Activated T-cell treated with anti-CD3 and anti-CD28 coated beads, Interleukin-2, amount 50 U/mL, for 24 hours (primary cell): ENCODE data around the gene TRIM69.
A peak's percentile ranks its signal among the peaks of the same experiment; 100 is the strongest.
"Not testable (repeated sequence)": the region's sequence is repeated elsewhere in the genome, so short reads cannot be mapped to it uniquely, and the experiment has no call there.

Source experiments
- DNase-seq: peaks from one replicate; pipeline ENCODE4 v3.0.0-alpha.2; 2020
- H3K27ac Mint-ChIP-seq: 2 replicates; pipeline ENCODE4 v1.8.0; 2020; ENCODE audit warnings: mild to moderate bottlenecking, mixed read lengths
- H3K27me3 Mint-ChIP-seq: 2 replicates; pipeline ENCODE4 v1.8.0; 2020; ENCODE audit warnings: mixed read lengths
- H3K36me3 Mint-ChIP-seq: 2 replicates; pipeline ENCODE4 v1.8.0; 2020; ENCODE audit warnings: low read depth, mixed read lengths
- H3K4me1 Mint-ChIP-seq: 2 replicates; pipeline ENCODE4 v1.8.0; 2020; ENCODE audit warnings: low read depth, mixed read lengths
- H3K4me3 Mint-ChIP-seq: 2 replicates; pipeline ENCODE4 v1.8.0; 2020; ENCODE audit warnings: mild to moderate bottlenecking, moderate library complexity, mixed read lengths
- H3K9me3 Mint-ChIP-seq: 2 replicates; pipeline ENCODE4 v1.8.0; 2020; ENCODE audit warnings: mixed read lengths

The TRIM69 gene

GRCh38 chr15:44736181-44736765, at the start of gene TRIM69:
TSS of gene TRIM69 (plus strand) at chr15:44736528. CDS start at chr15:44736705, 177 bp downstream.
- Mint-ChIP-seq H3K4me1 (peaks cover 67% of the 10 kb centered on the region), H3K27me3 (no peaks in the 10 kb centered on the region), H3K36me3 (peaks cover 28% of the 10 kb centered on the region), H3K4me3 (peak within 1 kb of the TSS; percentile 78), H3K27ac (peak within 1 kb of the TSS; percentile 95), H3K9me3 (no peaks in the 10 kb centered on the region)
- DNase-seq, result no peak

- H3K27me3 Mint-ChIP-seq, H3K27ac Mint-ChIP-seq, H3K4me3 Mint-ChIP-seq, DNase-seq: not testable (repeated sequence)
- Mint-ChIP-seq H3K9me3 (peaks cover 35% of the 10 kb centered on the region), H3K4me1 (peaks cover 42% of the 10 kb centered on the region), H3K36me3 (peaks cover 30% of the 10 kb centered on the region)
These were observed 47.0 kb upstream of the TRIM69 start for GRCh38 chr15:44689318-44689717.

GRCh38 chr15:44690245-44690644, 46.1 kb upstream of the TRIM69 start:
- peaks cover 21% of the 10 kb centered on the region for H3K36me3 Mint-ChIP-seq
- H3K4me3 Mint-ChIP-seq, DNase-seq, H3K27ac Mint-ChIP-seq, H3K27me3 Mint-ChIP-seq: not testable (repeated sequence)
- H3K4me1 Mint-ChIP-seq, result peaks cover 41% of the 10 kb centered on the region
- H3K9me3 Mint-ChIP-seq, result peaks cover 28% of the 10 kb centered on the region

- Mint-ChIP-seq H3K36me3 (peaks cover 12% of the 10 kb centered on the region), H3K27me3 (no peaks in the 10 kb centered on the region), H3K4me1 (peaks cover 32% of the 10 kb centered on the region), H3K4me3 (no peak overlapping the region), H3K9me3 (peaks cover 15% of the 10 kb centered on the region), H3K27ac (no peak overlapping the region)
- DNase-seq, result no peak
These were observed 43.7 kb upstream of the TRIM69 start for GRCh38 chr15:44692659-44693058.

- no peak overlapping the region for H3K27ac Mint-ChIP-seq
- peaks cover 1% of the 10 kb centered on the region for H3K9me3 Mint-ChIP-seq
- H3K4me1 Mint-ChIP-seq, result peaks cover 22% of the 10 kb centered on the region
- H3K36me3 Mint-ChIP-seq, result no peaks in the 10 kb centered on the region
- H3K27me3 Mint-ChIP-seq, result no peaks in the 10 kb centered on the region
- DNase-seq, result no peak
- H3K4me3 Mint-ChIP-seq, result no peak overlapping the region
These were observed 41.9 kb upstream of the TRIM69 start for GRCh38 chr15:44694416-44694815.

- H3K4me1 Mint-ChIP-seq, result peaks cover 21% of the 10 kb centered on the region
- no peak overlapping the region for H3K27ac Mint-ChIP-seq
- no peak for DNase-seq
- H3K36me3 Mint-ChIP-seq, result no peaks in the 10 kb centered on the region
- no peaks in the 10 kb centered on the region for H3K27me3 Mint-ChIP-seq
- peaks cover 7% of the 10 kb centered on the region for H3K9me3 Mint-ChIP-seq
- H3K4me3 Mint-ChIP-seq, result no peak overlapping the region
These were observed 41.0 kb upstream of the TRIM69 start for GRCh38 chr15:44695294-44695693.

- H3K36me3 Mint-ChIP-seq, result peaks cover 7% of the 10 kb centered on the region
- H3K9me3 Mint-ChIP-seq, result peaks cover 17% of the 10 kb centered on the region
- H3K27me3 Mint-ChIP-seq, result no peaks in the 10 kb centered on the region
- no peak overlapping the region for H3K27ac Mint-ChIP-seq
- H3K4me3 Mint-ChIP-seq, result no peak overlapping the region
- DNase-seq, result no peak
- H3K4me1 Mint-ChIP-seq, result peaks cover 29% of the 10 kb centered on the region
These were observed 39.3 kb upstream of the TRIM69 start for GRCh38 chr15:44697014-44697413.

- H3K9me3 Mint-ChIP-seq, result peaks cover 28% of the 10 kb centered on the region
- no peak for DNase-seq
- no peak overlapping the region for H3K27ac Mint-ChIP-seq
- peaks cover 30% of the 10 kb centered on the region for H3K4me1 Mint-ChIP-seq
- H3K27me3 Mint-ChIP-seq, result no peaks in the 10 kb centered on the region
- H3K4me3 Mint-ChIP-seq, result no peak overlapping the region
- peaks cover 16% of the 10 kb centered on the region for H3K36me3 Mint-ChIP-seq
These were observed 37.7 kb upstream of the TRIM69 start for GRCh38 chr15:44698641-44699040.

GRCh38 chr15:44700676-44701075, 35.7 kb upstream of the TRIM69 start:
- peaks cover 30% of the 10 kb centered on the region for H3K9me3 Mint-ChIP-seq
- H3K4me1 Mint-ChIP-seq, result peaks cover 21% of the 10 kb centered on the region
- H3K27ac Mint-ChIP-seq, result peak overlapping the region; percentile 39
- not testable (repeated sequence) for H3K4me3 Mint-ChIP-seq, H3K27me3 Mint-ChIP-seq, DNase-seq
- H3K36me3 Mint-ChIP-seq, result peaks cover 16% of the 10 kb centered on the region

GRCh38 chr15:44705986-44706385, 30.3 kb upstream of the TRIM69 start:
- no peak for DNase-seq
- Mint-ChIP-seq H3K9me3 (peaks cover 17% of the 10 kb centered on the region), H3K27ac (no peak overlapping the region), H3K36me3 (peaks cover 43% of the 10 kb centered on the region), H3K4me1 (peaks cover 32% of the 10 kb centered on the region), H3K4me3 (no peak overlapping the region), H3K27me3 (no peaks in the 10 kb centered on the region)

GRCh38 chr15:44706401-44706800, 29.9 kb upstream of the TRIM69 start:
- no peak overlapping the region for H3K4me3 Mint-ChIP-seq
- H3K4me1 Mint-ChIP-seq, result peaks cover 30% of the 10 kb centered on the region
- peaks cover 17% of the 10 kb centered on the region for H3K9me3 Mint-ChIP-seq
- DNase-seq, result no peak
- no peak overlapping the region for H3K27ac Mint-ChIP-seq
- no peaks in the 10 kb centered on the region for H3K27me3 Mint-ChIP-seq
- H3K36me3 Mint-ChIP-seq, result peaks cover 46% of the 10 kb centered on the region

GRCh38 chr15:44706946-44707636, 29.2 kb upstream of the TRIM69 start:
- Mint-ChIP-seq H3K27me3 (no peaks in the 10 kb centered on the region), H3K4me3 (no peak overlapping the region), H3K9me3 (peaks cover 12% of the 10 kb centered on the region), H3K27ac (peak overlapping the region; percentile 7), H3K4me1 (peaks cover 26% of the 10 kb centered on the region), H3K36me3 (peaks cover 52% of the 10 kb centered on the region)
- no peak for DNase-seq

GRCh38 chr15:44710236-44711095, 25.9 kb upstream of the TRIM69 start:
- peaks cover 77% of the 10 kb centered on the region for H3K36me3 Mint-ChIP-seq
- H3K27ac Mint-ChIP-seq, result peak overlapping the region; percentile 100
- H3K4me1 Mint-ChIP-seq, result peaks cover 35% of the 10 kb centered on the region
- H3K27me3 Mint-ChIP-seq, result no peaks in the 10 kb centered on the region
- H3K4me3 Mint-ChIP-seq, result peak overlapping the region; percentile 99
- H3K9me3 Mint-ChIP-seq, result no peaks in the 10 kb centered on the region
- peak; percentile 57 for DNase-seq

- DNase-seq, result peak; percentile 98
- Mint-ChIP-seq H3K27ac (peak within 1 kb of the TSS; percentile 100), H3K27me3 (no peaks in the 10 kb centered on the region), H3K4me3 (peak within 1 kb of the TSS; percentile 99), H3K9me3 (no peaks in the 10 kb centered on the region), H3K36me3 (peaks cover 83% of the 10 kb centered on the region), H3K4me1 (peaks cover 39% of the 10 kb centered on the region)
These were observed 25.1 kb upstream of the TRIM69 start, which contains the start of the genes B2M and PATL2 for GRCh38 chr15:44711096-44711742. TSS of gene B2M (plus strand) at chr15:44711517. CDS start at chr15:44711547, 30 bp downstream. TSS of gene PATL2 (minus strand) at chr15:44711323. CDS start at chr15:44676490, 34,833 bp downstream.
